ENCODE data around the gene GLI3. TPM values are rescaled to one million over a fixed set of nuclear protein-coding genes. Genes with fewer than 3 reads are reported as not detected.

The GLI3 gene
- total RNA-seq, 1 donor from 2014 or later = 2.3 TPM

DNA sequence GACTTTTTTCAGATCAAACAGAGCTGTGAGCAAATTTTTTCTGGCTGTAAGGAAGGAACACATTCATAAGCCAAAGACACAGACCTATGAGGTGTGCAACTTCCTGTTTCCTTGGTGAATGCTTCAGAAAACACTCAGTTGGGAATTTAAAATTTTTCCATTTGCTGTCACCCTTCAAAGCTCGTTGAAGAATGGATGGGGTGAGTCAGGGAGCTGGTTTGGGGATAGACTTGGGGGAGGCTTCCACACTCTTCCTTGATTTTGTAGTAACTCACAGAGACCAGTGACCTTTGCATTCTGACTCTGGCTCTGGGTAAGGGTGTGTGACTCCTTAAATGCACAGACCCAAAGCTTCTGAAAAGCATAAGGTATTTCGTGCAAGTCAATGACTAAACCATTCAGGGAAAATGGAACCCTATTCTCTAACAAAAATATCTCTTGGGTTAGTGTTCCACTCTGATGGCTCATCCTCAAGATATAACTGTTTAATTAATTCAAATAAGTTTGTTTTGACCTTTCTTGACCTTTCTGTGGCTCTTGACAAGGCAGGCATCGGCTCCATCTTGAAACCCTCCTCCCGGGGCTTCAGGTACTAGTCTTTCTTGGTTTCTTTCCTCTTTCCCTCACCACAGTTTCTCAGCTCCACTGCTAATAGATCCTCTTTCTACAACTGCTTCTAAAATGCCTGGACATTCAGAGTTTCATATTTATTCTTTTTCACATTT, 306.3 kb downstream of the GLI3 start:
- DNase-seq (ENCODE audit: low read depth, low spot score) = no peak

DNA sequence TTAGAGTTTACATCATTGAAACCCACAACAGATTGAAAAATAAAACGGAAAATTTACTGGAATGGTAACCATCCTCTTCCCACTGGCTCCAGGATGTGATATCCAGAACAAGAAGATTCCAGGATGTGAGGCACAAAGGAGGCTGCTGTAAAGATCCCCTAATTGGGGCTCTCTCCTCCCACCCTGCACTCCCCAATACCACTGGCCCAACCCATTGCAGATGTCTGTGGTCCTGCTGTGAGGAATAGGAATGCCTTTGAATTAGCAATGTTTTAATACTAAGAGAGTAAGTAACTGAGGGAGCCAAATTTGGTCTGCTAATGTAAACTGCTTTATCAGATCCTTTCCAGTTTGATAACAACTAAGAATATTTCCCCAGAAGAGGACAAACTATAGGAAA, 308.2 kb downstream of the GLI3 start:
- DNase-seq (ENCODE audit: low read depth, low spot score) = no peak

DNA sequence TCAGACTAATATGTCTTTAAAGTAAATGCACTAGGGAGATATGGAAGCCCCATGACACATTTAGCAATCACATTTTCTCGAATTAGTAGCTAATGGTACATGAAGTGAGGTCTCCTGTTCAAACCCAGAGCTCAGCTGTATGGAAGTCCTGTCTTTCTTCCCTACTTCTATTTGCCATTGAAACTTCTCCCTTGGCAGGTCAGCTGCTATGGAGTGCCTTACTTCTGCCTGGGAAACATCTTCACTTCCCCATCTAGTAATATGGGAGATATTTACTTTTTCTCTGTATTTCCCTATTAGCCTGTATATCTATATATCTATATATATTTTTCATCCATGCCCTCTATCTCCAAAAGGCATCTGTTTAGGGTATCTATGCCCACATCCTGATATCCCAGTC, 308.8 kb downstream of the GLI3 start:
- no peak for DNase-seq (ENCODE audit: low read depth, low spot score)

GRCh38 chr7:41927380-41927779, 309.6 kb downstream of the GLI3 start:
- no peak for DNase-seq (ENCODE audit: low read depth, low spot score)

DNA sequence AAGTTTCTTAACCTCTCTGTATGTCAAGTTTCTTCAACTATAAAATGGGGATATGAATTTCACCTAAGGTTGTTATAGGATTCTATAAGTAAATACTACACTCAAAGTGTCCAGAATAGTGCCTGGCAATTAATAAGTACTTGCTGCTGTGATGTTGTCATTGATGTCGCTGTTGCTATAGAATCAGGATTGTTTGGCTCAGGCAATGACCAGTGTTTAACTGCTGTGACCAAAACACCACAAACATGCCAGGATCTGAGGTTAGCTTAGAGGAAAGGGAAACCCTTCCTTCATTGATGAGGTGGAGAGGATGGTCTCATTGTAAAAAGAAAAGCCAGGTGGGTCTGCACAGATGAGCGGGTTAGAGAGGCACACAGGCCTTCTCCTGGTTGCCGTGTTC, 311.1 kb downstream of the GLI3 start:
- no peak for DNase-seq (ENCODE audit: low read depth, low spot score)

DNA sequence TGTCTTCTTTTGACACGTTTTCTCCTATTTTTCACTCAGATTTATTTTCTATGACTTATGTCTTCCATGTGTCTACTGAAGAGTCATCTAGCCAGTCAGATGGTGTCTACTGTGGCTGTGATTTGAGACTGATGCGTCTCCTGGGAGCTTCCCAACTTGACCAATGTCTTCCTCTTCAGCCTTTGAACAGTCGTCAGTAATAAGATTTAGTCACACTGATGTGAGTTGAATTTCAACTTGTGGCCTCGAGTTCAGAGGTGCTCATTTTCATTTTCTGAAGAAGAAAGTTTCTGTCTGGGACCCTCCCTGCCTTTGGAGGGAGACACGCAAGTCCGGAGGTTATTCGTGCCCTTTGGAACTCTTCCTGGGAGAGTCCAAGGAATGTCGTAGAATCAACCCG, 312.2 kb downstream of the GLI3 start:
- no peak for DNase-seq (ENCODE audit: low read depth, low spot score)

DNA sequence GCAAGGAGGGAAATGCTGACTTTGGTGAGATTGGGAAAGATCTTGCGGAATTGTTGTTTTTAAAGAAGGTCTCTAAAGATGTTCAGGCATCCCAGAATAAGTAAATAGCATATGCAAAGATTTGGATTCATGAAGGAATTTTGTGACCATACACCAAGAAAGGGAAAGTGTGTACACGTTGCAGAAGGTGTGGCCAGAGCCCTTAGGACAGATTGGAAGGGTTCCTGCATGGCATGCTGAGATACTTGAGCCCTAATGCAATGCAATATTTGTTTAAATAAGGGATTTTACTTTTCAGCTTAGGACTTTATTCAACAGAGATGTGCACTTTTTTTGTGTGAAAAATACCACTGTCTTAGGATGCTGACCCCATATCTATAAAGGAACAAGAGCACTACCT, 314.6 kb downstream of the GLI3 start:
- DNase-seq (ENCODE audit: low read depth, low spot score) = no peak

DNA sequence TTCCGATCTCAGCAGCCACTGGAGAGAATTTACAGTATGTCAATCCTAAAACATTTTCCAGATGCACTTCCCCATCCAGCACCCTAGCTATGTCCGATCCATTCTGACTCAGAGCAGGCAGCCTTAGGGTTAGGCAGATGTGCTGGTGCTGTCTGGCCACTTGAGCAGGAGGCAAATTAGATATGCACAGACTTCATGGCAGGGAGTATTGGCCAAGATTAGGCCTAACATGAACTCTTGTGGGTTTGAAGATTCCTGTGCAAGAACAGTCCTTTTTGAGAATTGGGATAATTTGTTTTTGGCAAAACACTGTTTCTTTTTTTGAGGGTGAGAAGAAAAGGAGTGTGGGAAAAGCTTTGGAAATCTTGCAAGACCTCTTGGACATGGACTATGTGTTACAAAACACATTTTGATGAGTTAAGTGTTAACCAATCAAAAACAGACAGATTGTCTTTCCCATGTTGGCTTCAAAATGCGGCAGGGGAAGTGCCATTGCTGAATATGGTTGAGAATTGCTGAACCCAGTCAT, 315.5 kb downstream of the GLI3 start:
- no peak for DNase-seq (ENCODE audit: low read depth, low spot score)

GRCh38 chr7:41918597-41918996, 318.4 kb downstream of the GLI3 start:
- DNase-seq (ENCODE audit: low read depth, low spot score) = no peak

GRCh38 chr7:41916450-41916927, 320.5 kb downstream of the GLI3 start:
- peak; percentile 22 for DNase-seq (ENCODE audit: low read depth, low spot score)

DNA sequence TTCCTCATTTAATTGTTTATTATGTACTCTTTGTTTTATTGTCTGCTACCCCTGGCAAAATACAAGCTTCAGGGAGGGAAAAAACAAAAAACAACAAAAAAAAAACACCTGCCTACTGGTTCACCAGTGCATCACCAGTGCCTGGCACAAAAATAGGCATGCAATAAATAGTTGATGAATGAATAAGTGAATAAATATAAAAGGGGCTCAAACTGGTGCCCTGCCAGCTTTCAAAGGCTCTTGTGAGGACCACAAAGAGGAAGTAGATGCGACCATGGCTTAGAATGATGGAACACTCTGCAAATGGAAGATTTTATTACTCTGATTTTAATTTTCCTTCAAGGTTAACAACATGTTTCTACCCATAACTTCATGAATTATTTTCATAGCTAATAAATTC, 321.1 kb downstream of the GLI3 start:
- DNase-seq (ENCODE audit: low read depth, low spot score) = no peak

- no peak for DNase-seq (ENCODE audit: low read depth, low spot score)
Measured at GRCh38 chr7:41912851-41913567, 324.0 kb downstream of the GLI3 start.

DNA sequence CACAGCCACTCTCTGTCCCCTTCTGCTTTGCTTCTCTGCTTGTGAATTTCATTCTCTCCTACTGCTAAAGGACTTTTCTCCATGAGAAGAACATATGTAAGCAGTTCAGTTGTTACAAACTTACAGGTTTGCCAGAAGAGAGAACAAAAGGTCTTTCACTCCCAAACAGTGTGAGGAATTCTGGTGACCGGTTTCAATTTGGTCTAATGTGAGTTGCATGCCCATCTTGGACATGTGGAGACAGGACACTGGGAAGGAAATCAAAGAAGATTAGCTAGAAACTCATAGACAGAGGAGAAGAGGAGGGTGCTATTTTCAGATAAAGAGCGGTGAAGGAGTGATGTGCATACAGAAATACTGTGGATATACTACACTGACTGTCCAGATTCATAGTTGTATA, 324.6 kb downstream of the GLI3 start:
- no peak for DNase-seq (ENCODE audit: low read depth, low spot score)

DNA sequence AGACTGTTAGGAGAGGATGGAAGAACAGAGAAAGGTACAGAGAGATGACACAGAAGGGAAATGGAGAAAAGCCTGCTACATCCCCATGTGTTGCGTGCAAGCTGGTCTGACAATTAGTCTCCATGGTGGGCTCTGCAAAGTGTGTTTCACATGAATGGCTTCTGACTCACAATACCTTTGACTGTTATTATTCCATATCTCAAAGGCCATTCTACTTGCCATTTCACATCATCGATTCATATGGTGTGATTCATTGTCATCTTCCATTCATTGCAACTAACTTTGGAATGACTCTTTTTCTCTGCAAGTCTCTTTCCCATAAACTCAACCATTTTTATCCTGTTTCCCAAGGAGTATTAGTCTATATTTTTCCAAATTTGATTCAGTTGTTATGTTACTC, 325.2 kb downstream of the GLI3 start:
- no peak for DNase-seq (ENCODE audit: low read depth, low spot score)
